Adrenal gland (tissue), 12 donors: ENCODE data around the gene SGSM1. TPM values are rescaled to one million over a fixed set of nuclear protein-coding genes. Genes with fewer than 3 reads are reported as not detected.
A peak's percentile ranks its signal among the peaks of the same experiment; 100 is the strongest.

ENCODE experiments used
- DNase-seq, 7 donors: peaks; one replicate each; pipeline ENCODE4 v3.0.0-alpha.2; 2019 to 2020
- H3K27ac ChIP-seq, 5 donors: fragments of 200-600 bp; sonication (generic) in 4 of 5; 1 replicate in 3 of 5; 2 replicates in 2 of 5; pipeline versions ENCODE4 v1.5.1 to v1.8.0; 2016 to 2020; ENCODE audit warnings: mild to moderate bottlenecking in 1 of 5
- H3K27me3 ChIP-seq: fragments of 200-600 bp; 2 replicates; pipeline ENCODE4 v1.8.0; 2021
- H3K36me3 ChIP-seq, 2 donors: fragments of 200-600 bp; replicated peaks in 1 of 2; 1 replicate in 1 of 2; 2 replicates in 1 of 2; pipeline versions ENCODE4 v1.5.1 to v1.8.0; 2018 to 2022
- H3K4me1 ChIP-seq, 2 donors: fragments of 200-600 bp; replicated peaks in 1 of 2; 1 replicate in 1 of 2; 2 replicates in 1 of 2; pipeline versions ENCODE4 v1.5.1 to v1.8.0; 2018 to 2021
- H3K4me3 ChIP-seq, 4 donors: fragments of 200-600 bp; sonication (generic) in 3 of 4; one replicate each; pipeline ENCODE4 v1.5.1; 2016 to 2018
- H3K9me3 ChIP-seq, 3 donors: fragments of 200-600 bp; sonication (generic) in 1 of 3; replicated peaks in 1 of 3; 1 replicate in 2 of 3; 2 replicates in 1 of 3; pipeline versions ENCODE4 v1.5.1 to v1.8.0; 2016 to 2021
- CTCF ChIP-seq, 6 experiments: fragments of 450-650 bp in 4 of 6; fragments of 200-600 bp in 2 of 6; sonication (generic) in 1 of 6; IDR thresholded peaks; 1 replicate in 5 of 6; 2 replicates in 1 of 6; pipeline versions ENCODE4 v1.5.1 to v1.8.0; 2016 to 2021; ENCODE audit warnings: antibody characterized with exemption in 6 of 6, mild to moderate bottlenecking in 2 of 6, moderate library complexity in 1 of 6
- POLR2A ChIP-seq, 2 donors: fragments of 450-650 bp; IDR thresholded peaks; one replicate each; pipeline ENCODE4 v1.6.1; 2017; ENCODE audit warnings: antibody characterized with exemption in 2 of 2, mild to moderate bottlenecking in 2 of 2, moderate library complexity in 1 of 2
- WGBS, 4 donors: extraction: QIAGEN DNeasy Blood & Tissue Kit in 2 of 4; methylation state at CpG; one replicate each; pipeline versions ENCODE4 v1.1.5 to v1.1.7; 2013 to 2017; 5-methylcytosine and 5-hydroxymethylcytosine counted together
- intact Hi-C, 2 donors: fragments of 100-400 bp; cut with DNase I; formaldehyde crosslinking; loops; one replicate each; pipeline versions ENCODE4 v1.14.1 to v1.15.0; 2022 to 2023
- polyA plus RNA-seq, 3 donors: library from polyadenylated mRNA; stranded (reverse); fragments of 200-250 nt in 2 of 3; fragments of 350-450 nt in 1 of 3; fragmentation: Illumina TruSeq in 1 of 3; extraction: RNeasy Lipid Tissue Mini Kit (QIAGEN cat#74804) in 1 of 3; gene quantifications; one replicate each; pipeline ENCODE4 v1.2.3, GENCODE V29; 2013 to 2014
- total RNA-seq, 9 donors: library from RNA; depleted of rRNA in 4 of 9; stranded (reverse); fragments of >200 nt in 4 of 9; fragments of 120-200 nt in 1 of 9; fragmentation: NEBNext Ultra II Directional in 1 of 9; extraction: Animal tissue kit (Norgen Biotek cat#: 25700) in 1 of 9; gene quantifications; one replicate each; pipeline versions ENCODE4 v1.1.0 to v1.2.4, GENCODE V29; 2013 to 2023
- donor health status: healthy with polysubstance abuse.
- donor health status: Bipolar disorder and iron deficiency.
- donor health status: DM: yes; HTN: yes; CAD: no.
- donor health status: DM: no; HTN: no; CAD: no.
- donor health status: DM: no; HTN: no; CAD: no.
- donor health status: DM: yes; HTN: yes; CAD: no.

The SGSM1 gene
- total and polyA plus RNA-seq, 12 donors = 1.9 to 6.8 (median 3.3) TPM

DNA sequence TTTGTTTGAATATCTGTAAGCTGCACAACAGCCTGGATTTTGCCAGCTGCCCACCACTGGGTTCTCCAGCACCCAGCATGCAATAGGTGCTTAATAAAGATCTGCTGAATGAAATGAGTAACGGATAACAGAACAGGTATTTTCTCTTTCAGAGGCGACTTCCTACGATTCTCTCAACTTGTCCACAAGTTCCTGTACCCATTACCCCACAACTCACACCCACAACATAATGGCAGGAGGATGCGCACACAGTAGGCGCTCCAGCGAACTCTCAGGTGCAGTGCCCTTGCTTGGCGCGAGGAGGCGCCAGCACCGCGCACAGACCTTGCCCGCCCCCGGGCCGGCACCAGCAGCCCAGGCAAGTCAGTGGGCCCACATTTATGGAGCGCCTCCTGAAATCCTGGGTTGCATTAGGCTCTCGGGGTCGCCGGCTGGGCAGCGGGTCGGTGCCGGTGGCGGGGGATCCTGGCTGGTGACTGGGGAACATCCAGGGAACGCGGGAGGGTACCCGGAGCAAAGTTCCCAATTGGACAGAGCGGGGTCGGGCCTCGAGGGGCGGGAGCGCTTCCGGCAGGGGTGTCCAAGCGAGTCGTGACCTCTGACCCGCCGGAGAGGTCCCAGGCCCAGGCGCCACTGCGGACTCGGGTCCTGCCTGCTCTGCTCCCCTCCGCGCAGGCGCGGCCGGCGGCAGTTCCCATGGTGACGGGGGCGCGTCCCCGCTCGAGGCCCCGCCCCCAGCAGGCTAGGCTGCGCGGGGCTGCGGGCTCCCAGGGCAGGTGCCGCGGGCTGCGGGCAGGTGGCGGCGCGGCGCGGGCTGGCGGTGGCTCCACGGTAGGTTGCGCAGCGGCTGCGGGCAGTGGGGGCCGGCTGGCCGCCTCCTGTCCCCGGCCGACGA is 146.2 kb downstream of the SGSM1 start, which contains the start of gene KIAA1671:
Gene KIAA1671 (plus strand): TSS at position 775 of the 895 bp plus-strand sequence. CDS start 75,284 bp downstream, outside the sequence.
- H3K4me1 ChIP-seq = peaks cover 23 to 24% of the 10 kb centered on the region in 2 donors
- H3K9me3 ChIP-seq = no peaks in the 10 kb centered on the region
- WGBS, 4 donors = 2 to 7% (median 3%) methylated on average over 9 to 71 of the region's 71 CpGs
- peak within 1 kb of the TSS; percentile 85 to 96 (median 87) for H3K27ac ChIP-seq
- intact Hi-C loops = loop anchor here (2.0 to 5.0 kb wide), 3 partner anchors 75 to 97 kb away; no protein-coding TSS in a partner anchor
- TF ChIP-seq POLR2A (IDR thresholded peaks at IDR 0.05) (peak; percentile 66 to 82), CTCF (IDR thresholded peaks at IDR 0.05) (peak; percentile 94 to 99 (median 98))
- H3K4me3 ChIP-seq = peak within 1 kb of the TSS; percentile 47 to 92 (median 68)
- H3K27me3 ChIP-seq = no peaks in the 10 kb centered on the region
- no peaks in the 10 kb centered on the region for H3K36me3 ChIP-seq
- DNase-seq = peak; percentile 89 to 94 (median 92)

- Histone ChIP-seq H3K4me1 (peaks cover 23 to 24% of the 10 kb centered on the region in 2 donors), H3K9me3 (no peaks in the 10 kb centered on the region), H3K27ac (peak overlapping the region; percentile 85 to 96 (median 87)), H3K36me3 (no peaks in the 10 kb centered on the region), H3K4me3 (peak overlapping the region; percentile 47 to 92 (median 68)), H3K27me3 (no peaks in the 10 kb centered on the region)
- 0 to 1% (median 1%) methylated on average over 10 to 35 of the region's 35 CpGs for WGBS, 4 donors
- intact Hi-C loops = loop anchor here (2.0 to 5.0 kb wide), 3 partner anchors 74 to 96 kb away; no protein-coding TSS in a partner anchor
- TF ChIP-seq CTCF (IDR thresholded peaks at IDR 0.05) = no peak
- peak in 1 of 2 donors; percentile 65 for TF ChIP-seq POLR2A (IDR thresholded peaks at IDR 0.05)
- peak; percentile 62 to 88 (median 84) for DNase-seq
Observed at GRCh38 chr22:24952837-24953383, 146.9 kb downstream of the SGSM1 start.

DNA sequence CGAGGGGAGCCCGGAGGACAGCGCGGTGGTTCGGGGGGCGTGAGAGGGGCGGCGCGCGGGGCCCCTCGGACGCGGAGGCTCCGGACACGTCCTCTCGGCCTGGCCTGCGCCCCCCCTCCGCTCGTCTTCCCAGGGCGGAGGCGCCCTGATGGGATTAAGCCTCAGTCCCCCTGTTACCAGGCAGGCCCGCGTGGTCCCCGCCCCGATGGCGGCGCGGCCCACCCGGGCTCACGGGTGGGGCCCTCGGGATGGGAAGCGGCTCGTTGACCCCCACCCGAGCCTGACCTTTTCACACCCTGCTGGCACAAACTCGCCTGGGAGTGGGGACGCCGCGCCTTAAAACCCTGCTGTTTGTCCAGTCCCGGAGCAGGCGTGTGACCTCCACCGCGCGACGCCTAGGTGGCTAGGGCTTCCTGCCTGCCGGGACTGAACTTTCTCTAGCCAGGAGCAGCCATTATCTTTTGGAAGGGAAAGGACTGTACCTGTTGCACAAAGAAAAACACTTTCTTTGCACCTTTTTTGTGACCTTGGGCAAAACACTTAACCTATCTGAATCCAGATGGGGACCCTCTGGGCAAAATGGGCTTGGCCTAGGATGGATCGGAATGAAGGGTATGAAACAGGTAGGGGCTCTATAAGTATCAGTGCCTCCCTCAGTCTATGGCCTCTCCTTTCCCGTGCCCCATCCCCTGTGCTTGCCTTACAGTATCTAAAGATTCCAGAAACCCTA is 147.5 kb downstream of the SGSM1 start:
- Histone ChIP-seq H3K9me3 (no peaks in the 10 kb centered on the region), H3K27me3 (no peaks in the 10 kb centered on the region), H3K27ac (peak overlapping the region; percentile 85 to 96 (median 87)), H3K36me3 (no peaks in the 10 kb centered on the region), H3K4me1 (peaks cover 23 to 24% of the 10 kb centered on the region in 2 donors), H3K4me3 (peak overlapping the region; percentile 47 to 92 (median 68))
- TF ChIP-seq CTCF (IDR thresholded peaks at IDR 0.05) = no peak
- TF ChIP-seq POLR2A (IDR thresholded peaks at IDR 0.05) = no peak
- intact Hi-C loops = loop anchor here (2.0 to 5.0 kb wide), 3 partner anchors 74 to 95 kb away; no protein-coding TSS in a partner anchor
- 4 to 20% (median 7%) methylated on average over 6 to 46 of the region's 47 CpGs for WGBS, 4 donors
- peak; percentile 54 to 71 (median 58) for DNase-seq
